Endothelial cell of umbilical vein (primary cell): Measurements from ENCODE around the gene VEGFA. TPM values are rescaled to one million over a fixed set of nuclear protein-coding genes. Genes with fewer than 3 reads are reported as not detected.
A peak's percentile ranks its signal among the peaks of the same experiment; 100 is the strongest.

Experiments
- BruUV-seq: library from RNA; stranded (reverse); fragments of 400-500 nt; replicated peaks from 2 replicates; lab custom pipeline; 2021; lab: Mats Ljungman, UMichigan
- CTCF ChIA-PET: fragments of 300-600, 350-600 bp; sonication (Branson Sonifier 250); formaldehyde crosslinking; loops from one replicate; lab custom pipeline; 2021; ENCODE audit warnings: antibody characterized with exemption, inconsistent platforms; lab: Charles Lee
- POLR2A ChIA-PET: fragments of 300-600, 350-600 bp; sonication (Branson Sonifier 250); formaldehyde crosslinking; loops from one replicate; lab custom pipeline; 2021; ENCODE audit warnings: antibody characterized with exemption, inconsistent platforms; lab: Charles Lee
- DNase-seq: peaks from one replicate; pipeline ENCODE4 v3.0.0-alpha.2; 2011; ENCODE audit warnings: low read depth, low spot score
- FAIRE-seq: peaks from 2 replicates; lab custom pipeline; 2011; peaks lifted over from hg19 to GRCh38; lab: Jason Lieb, UNC
- H2AFZ ChIP-seq: 2 replicates; pipeline ENCODE4 v1.6.0; 2012; ENCODE audit warnings: low read depth, low read length, control low read depth, inconsistent platforms
- H3K27ac ChIP-seq: 2 replicates; pipeline ENCODE4 v1.5.1; 2011; ENCODE audit warnings: low read depth, mild to moderate bottlenecking, control low read depth, low read length, moderate library complexity; ENCODE audit not compliant: insufficient read depth
- H3K27me3 ChIP-seq, 2 experiments: 2 replicates each; pipeline versions ENCODE4 v1.6.0 to v1.6.1; 2011; ENCODE audit warnings: low read length in 2 of 2, mixed read lengths in 1 of 2; ENCODE audit not compliant: control insufficient read depth in 2 of 2, insufficient read depth in 2 of 2
- H3K36me3 ChIP-seq, 2 experiments: 2 replicates in 1 of 2; 3 replicates in 1 of 2; pipeline ENCODE4 v1.5.1; 2011; ENCODE audit warnings: low read length in 2 of 2, mild to moderate bottlenecking in 1 of 2, moderate library complexity in 1 of 2; ENCODE audit not compliant: control insufficient read depth in 2 of 2, insufficient read depth in 2 of 2; ENCODE audit errors: extremely low read depth in 1 of 2
- H3K4me1 ChIP-seq: 3 replicates; pipeline ENCODE4 v1.5.1; 2011; ENCODE audit warnings: mild to moderate bottlenecking, low read length; ENCODE audit not compliant: control insufficient read depth, insufficient read depth; ENCODE audit errors: extremely low read depth
- H3K4me2 ChIP-seq: 2 replicates; pipeline ENCODE4 v1.6.1; 2011; ENCODE audit warnings: low read length, control low read depth, mixed read lengths; ENCODE audit not compliant: insufficient read depth
- H3K4me3 ChIP-seq, 3 experiments: fragments of 200-600 bp in 1 of 3; sonication (generic), shearing (Covaris generic) in 1 of 3; replicated peaks in 1 of 3; 2 replicates each; pipeline ENCODE4 v1.5.1; 2011 to 2016; ENCODE audit warnings: control low read depth in 3 of 3, low read length in 3 of 3, mild to moderate bottlenecking in 2 of 3, inconsistent platforms in 1 of 3, low read depth in 1 of 3, moderate library complexity in 1 of 3; ENCODE audit not compliant: insufficient read depth in 1 of 3
- H3K79me2 ChIP-seq: 2 replicates; pipeline ENCODE4 v1.6.0; 2012; ENCODE audit warnings: low read length, inconsistent platforms; ENCODE audit not compliant: control insufficient read depth, insufficient read depth
- H3K9ac ChIP-seq: replicated peaks from 2 replicates; pipeline ENCODE3; 2011; ENCODE audit warnings: low read length, control low read depth; ENCODE audit not compliant: insufficient read depth; ENCODE audit errors: extremely low read depth
- H3K9me1 ChIP-seq: replicated peaks from 3 replicates; pipeline ENCODE4 v1.6.0; 2011; ENCODE audit warnings: mild to moderate bottlenecking, low read length; ENCODE audit not compliant: control insufficient read depth, insufficient read depth; ENCODE audit errors: extremely low read depth
- H3K9me3 ChIP-seq: replicated peaks from 2 replicates; pipeline ENCODE4 v1.5.1; 2012; ENCODE audit warnings: low read length, inconsistent platforms; ENCODE audit not compliant: control insufficient read depth, insufficient read depth
- H4K20me1 ChIP-seq: replicated peaks from 2 replicates; pipeline ENCODE3; 2011; ENCODE audit warnings: mild to moderate bottlenecking, low read length; ENCODE audit not compliant: control insufficient read depth, insufficient read depth; ENCODE audit errors: extremely low read depth
- FOS ChIP-seq: IDR thresholded peaks from 2 replicates; pipeline ENCODE4 v1.6.1; 2011; ENCODE audit warnings: mild to moderate bottlenecking, low read length, moderate library complexity, borderline replicate concordance; ENCODE audit not compliant: insufficient read depth
- GATA2 ChIP-seq: IDR thresholded peaks from 2 replicates; pipeline ENCODE4 v1.7.0; 2011; ENCODE audit warnings: low read depth, mild to moderate bottlenecking, moderate library complexity, mixed read lengths, low read length; ENCODE audit not compliant: insufficient read length, insufficient read depth
- dilution Hi-C: fragments of 300-500 bp; cut with MboI; formaldehyde crosslinking; loops from one replicate; pipeline ENCODE4 v1.15.0; 2019; ENCODE audit warnings: low sequenced_read_pairs; ENCODE audit not compliant: extremely low pct_ligation_motif_present
- intact Hi-C: fragments of 100-400 bp; cut with micrococcal nuclease; formaldehyde crosslinking; loops from one replicate; pipeline ENCODE4 v1.10.0; 2022
- polyA plus RNA-seq, 4 experiments: library from polyadenylated mRNA; depleted of rRNA in 3 of 4; stranded (reverse) in 3 of 4; unstranded in 1 of 4; fragments of >200 nt; gene quantifications; 2 replicates each; pipeline versions ENCODE4 v1.2.1 to v1.2.3, GENCODE V29; 2011 to 2012; ENCODE audit warnings: missing spikeins in 1 of 4
- total RNA-seq: library from RNA; stranded (reverse); gene quantifications from 2 replicates; pipeline ENCODE4 v1.2.3, GENCODE V29; 2021
- TF ChIP-seq, protein P1 (sequence below), 2 donors: IDR thresholded peaks; 1 replicate in 1 of 2; 2 replicates in 1 of 2; pipeline ENCODE4 v1.5.1; 2011; ENCODE audit warnings: low read length in 2 of 2, mild to moderate bottlenecking in 2 of 2, moderate library complexity in 2 of 2, control low read depth in 1 of 2, inconsistent platforms in 1 of 2, low read depth in 1 of 2; ENCODE audit not compliant: insufficient read depth in 1 of 2; ENCODE audit errors: extremely low read depth in 1 of 2

Gene VEGFA
- total and polyA plus RNA-seq, 2 donors (not counting 3 experiments of a cell fraction or from before 2014, with no cell fraction given), result 18.1 to 19.9 TPM

DNA sequence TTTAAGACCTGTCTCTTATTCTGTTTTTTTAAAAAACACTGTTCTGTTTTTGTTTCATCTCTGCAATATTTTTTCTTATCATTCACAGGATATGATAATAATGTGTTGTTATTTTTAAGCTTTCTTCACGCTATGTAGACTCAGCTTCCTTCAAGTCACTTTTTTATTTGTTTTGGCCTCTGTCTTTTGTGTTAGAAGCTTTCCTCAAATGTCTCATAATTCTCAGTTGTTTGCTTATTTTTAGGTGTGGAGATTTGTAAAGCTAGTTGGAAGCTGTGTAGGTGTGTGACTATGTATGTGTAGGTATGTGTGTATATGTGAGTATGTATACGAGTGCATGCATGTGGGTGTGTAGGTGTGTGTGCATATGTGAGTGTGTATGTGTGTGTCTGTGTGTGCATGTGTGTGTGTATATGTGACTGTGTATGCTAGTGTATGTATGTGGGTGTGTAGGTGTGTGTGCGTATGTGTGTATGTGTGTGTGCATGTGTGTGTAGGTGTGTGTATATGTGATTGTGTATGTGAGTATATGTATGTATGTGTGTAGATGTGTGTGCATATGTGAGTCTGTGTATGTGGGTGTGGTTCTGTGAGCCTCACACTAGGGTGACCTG is 16.3 kb upstream of the VEGFA start:
- DNase-seq (peak; percentile 57), FAIRE-seq (peak; percentile 74)
- Histone ChIP-seq H2AFZ (no peak overlapping the region), H3K4me2 (peak overlapping the region; percentile 58), H3K27ac (no peak overlapping the region), H3K9me1 (no peaks in the 10 kb centered on the region), H3K4me3 (no peak overlapping the region), H3K36me3 (no peaks in the 10 kb centered on the region), H3K9me3 (no peaks in the 10 kb centered on the region), H3K4me1 (peaks cover 17% of the 10 kb centered on the region), H3K79me2 (no peaks in the 10 kb centered on the region), H3K27me3 (no peaks in the 10 kb centered on the region), H4K20me1 (no peaks in the 10 kb centered on the region), H3K9ac (no peak overlapping the region)
- TF ChIP-seq GATA2 (peak; percentile 24), FOS (peak; percentile 34)
- TF ChIP-seq, protein P1, sequence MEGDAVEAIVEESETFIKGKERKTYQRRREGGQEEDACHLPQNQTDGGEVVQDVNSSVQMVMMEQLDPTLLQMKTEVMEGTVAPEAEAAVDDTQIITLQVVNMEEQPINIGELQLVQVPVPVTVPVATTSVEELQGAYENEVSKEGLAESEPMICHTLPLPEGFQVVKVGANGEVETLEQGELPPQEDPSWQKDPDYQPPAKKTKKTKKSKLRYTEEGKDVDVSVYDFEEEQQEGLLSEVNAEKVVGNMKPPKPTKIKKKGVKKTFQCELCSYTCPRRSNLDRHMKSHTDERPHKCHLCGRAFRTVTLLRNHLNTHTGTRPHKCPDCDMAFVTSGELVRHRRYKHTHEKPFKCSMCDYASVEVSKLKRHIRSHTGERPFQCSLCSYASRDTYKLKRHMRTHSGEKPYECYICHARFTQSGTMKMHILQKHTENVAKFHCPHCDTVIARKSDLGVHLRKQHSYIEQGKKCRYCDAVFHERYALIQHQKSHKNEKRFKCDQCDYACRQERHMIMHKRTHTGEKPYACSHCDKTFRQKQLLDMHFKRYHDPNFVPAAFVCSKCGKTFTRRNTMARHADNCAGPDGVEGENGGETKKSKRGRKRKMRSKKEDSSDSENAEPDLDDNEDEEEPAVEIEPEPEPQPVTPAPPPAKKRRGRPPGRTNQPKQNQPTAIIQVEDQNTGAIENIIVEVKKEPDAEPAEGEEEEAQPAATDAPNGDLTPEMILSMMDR (IDR thresholded peaks at IDR 0.05; ENCODE audit: extremely low read depth in 1 of 2, insufficient read depth in 1 of 2, low read depth in 1 of 2, low read length in 2 of 2), result no peak
- BruUV-seq, result no TSS peak
- intact Hi-C loops (no loop called here), dilution Hi-C loops (no loop called here)
- CTCF ChIA-PET, result interaction anchor here (0.9 to 5.0 kb wide), 15 partner anchors 8 to 327 kb away, joined by 3 to 39 read pairs (median 4); partner anchors contain the start of gene VEGFA
- POLR2A ChIA-PET, result no interaction called here
